Spleen (tissue), 11 donors: ENCODE data around the gene NRBF2. TPM values are rescaled to one million over a fixed set of nuclear protein-coding genes. Genes with fewer than 3 reads are reported as not detected.

ENCODE experiments used
- DNase-seq: peaks from one replicate; pipeline ENCODE4 v3.0.0-alpha.2; 2020
- H3K27ac ChIP-seq, 8 donors: fragments of 200-600 bp; sonication (generic) in 7 of 8; 1 replicate in 4 of 8; 2 replicates in 4 of 8; pipeline versions ENCODE4 v1.5.0 to v1.8.0; 2016 to 2021; ENCODE audit warnings: inconsistent platforms in 4 of 8, mild to moderate bottlenecking in 4 of 8, moderate library complexity in 1 of 8
- H3K27me3 ChIP-seq, 7 donors: fragments of 200-600 bp; sonication (generic) in 6 of 7; replicated peaks in 1 of 7; 1 replicate in 4 of 7; 2 replicates in 3 of 7; pipeline versions ENCODE4 v1.5.0 to v1.8.0; 2016 to 2021; ENCODE audit warnings: inconsistent platforms in 3 of 7, mild to moderate bottlenecking in 1 of 7
- H3K36me3 ChIP-seq, 6 donors: fragments of 200-600 bp; sonication (generic) in 5 of 6; 1 replicate in 4 of 6; 2 replicates in 2 of 6; pipeline versions ENCODE4 v1.5.0 to v1.8.0; 2016 to 2021; ENCODE audit warnings: inconsistent platforms in 2 of 6
- H3K4me1 ChIP-seq, 6 donors: fragments of 200-600 bp; sonication (generic) in 5 of 6; 1 replicate in 3 of 6; 2 replicates in 3 of 6; pipeline versions ENCODE4 v1.5.0 to v1.8.0; 2016 to 2021; ENCODE audit warnings: inconsistent platforms in 3 of 6
- H3K4me3 ChIP-seq, 8 donors: fragments of 200-600 bp; sonication (generic) in 7 of 8; 1 replicate in 4 of 8; 2 replicates in 4 of 8; pipeline versions ENCODE4 v1.5.0 to v1.8.0; 2016 to 2021; ENCODE audit warnings: inconsistent platforms in 4 of 8, mild to moderate bottlenecking in 4 of 8, moderate library complexity in 2 of 8
- H3K9me3 ChIP-seq, 8 donors: fragments of 200-600 bp; sonication (generic) in 7 of 8; 1 replicate in 4 of 8; 2 replicates in 4 of 8; pipeline versions ENCODE4 v1.5.0 to v1.8.0; 2016 to 2021; ENCODE audit warnings: inconsistent platforms in 4 of 8
- POLR2A ChIP-seq, 3 donors: fragments of 450-650 bp; IDR thresholded peaks; one replicate each; pipeline ENCODE4 v1.5.1; 2017; ENCODE audit warnings: antibody characterized with exemption in 3 of 3, mild to moderate bottlenecking in 1 of 3
- POLR2AphosphoS5 ChIP-seq, 3 donors: sonication (generic); formaldehyde crosslinking; IDR thresholded peaks; one replicate each; pipeline ENCODE4 v1.5.1; 2017; ENCODE audit warnings: antibody characterized with exemption in 3 of 3
- WGBS, 5 donors: extraction: QIAGEN DNeasy Blood & Tissue Kit in 3 of 5; methylation state at CpG; one replicate each; pipeline versions ENCODE4 v1.1.5 to v1.1.7; 2013 to 2018; 5-methylcytosine and 5-hydroxymethylcytosine counted together
- intact Hi-C: fragments of 100-400 bp; cut with DNase I; formaldehyde crosslinking; loops from one replicate; pipeline ENCODE4 v1.15.0; 2023; ENCODE audit warnings: low total_unique reads
- polyA plus RNA-seq, 3 donors: library from polyadenylated mRNA; stranded (reverse); fragments of 200-250 nt; gene quantifications; one replicate each; pipeline ENCODE4 v1.2.1, GENCODE V29; 2013
- total RNA-seq, 7 donors: library from RNA; depleted of rRNA in 3 of 7; stranded (reverse); fragments of >200 nt in 3 of 7; fragmentation: NEBNext Ultra II Directional in 4 of 7; extraction: Animal tissue kit (Norgen Biotek cat#: 25700) in 4 of 7; gene quantifications; one replicate each; pipeline versions ENCODE4 v1.1.0 to v1.2.1, GENCODE V29; 2016 to 2021
- TF ChIP-seq, protein P1 (sequence below), 11 experiments: fragments of 200-600 bp in 7 of 11; fragments of 450-650 bp in 4 of 11; sonication (generic) in 4 of 11; IDR thresholded peaks in 8 of 11; conservative IDR thresholded peaks in 3 of 11; 1 replicate in 7 of 11; 2 replicates in 4 of 11; pipeline versions ENCODE4 v1.4.0 to v1.8.0; 2016 to 2021; ENCODE audit warnings: antibody characterized with exemption in 11 of 11, inconsistent platforms in 4 of 11, mild to moderate bottlenecking in 1 of 11
- donor health status: healthy with polysubstance abuse.
- donor health status: DM: no; HTN: no; CAD: no; lungs with moderate emphysema.
- donor health status: DM: no; HTN: no; CAD: no.
- donor health status: Bipolar disorder and iron deficiency.
- donor health status: healthy.
- donor health status: DM: no; HTN: no; CAD: no.
- donor health status: DM: yes; HTN: yes; CAD: no.

NRBF2 gene
- total and polyA plus RNA-seq, 10 donors = 10.3 to 44.1 (median 31.7) TPM

DNA sequence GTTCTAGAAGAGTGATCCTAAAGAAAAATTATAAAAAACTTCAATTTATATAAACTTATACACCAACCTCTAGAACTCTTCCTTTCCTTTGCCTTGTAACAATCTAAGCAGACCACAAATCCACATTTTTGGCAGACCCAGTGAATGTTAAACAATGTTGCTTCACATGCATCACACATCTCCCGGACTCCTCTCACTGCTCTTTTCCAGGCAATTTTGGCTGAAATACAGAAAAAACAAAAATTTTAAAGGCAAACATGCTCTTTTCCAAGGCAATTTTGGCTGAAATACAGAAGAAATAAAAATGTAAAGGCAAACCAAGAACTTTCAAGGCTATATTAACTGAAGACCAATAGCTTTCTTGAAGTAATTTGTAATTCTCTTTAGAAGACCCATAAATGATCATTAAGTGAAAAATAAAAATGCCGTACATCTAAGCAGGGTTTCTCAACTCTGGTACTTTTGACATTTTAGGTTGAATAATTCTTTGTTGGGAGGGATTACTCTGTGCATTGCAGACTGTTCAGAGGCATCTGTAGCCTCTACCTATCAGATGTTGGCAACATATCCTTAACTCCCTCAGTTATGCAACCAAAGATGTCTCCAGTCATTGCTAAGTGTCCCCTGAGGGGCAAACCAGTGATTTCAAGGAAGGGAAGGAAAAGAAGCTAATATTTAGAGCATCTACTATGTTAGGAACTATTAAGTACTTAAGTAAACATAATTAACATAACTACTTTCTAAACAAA is 64.4 kb downstream of the NRBF2 start:
- Histone ChIP-seq H3K9me3 (no peaks in the 10 kb centered on the region), H3K4me1 (peaks cover 0 to 14% (median 0%) of the 10 kb centered on the region in 6 donors), H3K36me3 (peaks cover 2 to 100% (median 60%) of the 10 kb centered on the region in 6 donors), H3K4me3 (no peak overlapping the region), H3K27ac (no peak overlapping the region), H3K27me3 (no peaks in the 10 kb centered on the region)
- 81 to 93% (median 89%) methylated on average over 2 of the region's 2 CpGs for WGBS, 5 donors
- no peak for TF ChIP-seq POLR2AphosphoS5 (IDR thresholded peaks at IDR 0.05)
- TF ChIP-seq, protein P1, sequence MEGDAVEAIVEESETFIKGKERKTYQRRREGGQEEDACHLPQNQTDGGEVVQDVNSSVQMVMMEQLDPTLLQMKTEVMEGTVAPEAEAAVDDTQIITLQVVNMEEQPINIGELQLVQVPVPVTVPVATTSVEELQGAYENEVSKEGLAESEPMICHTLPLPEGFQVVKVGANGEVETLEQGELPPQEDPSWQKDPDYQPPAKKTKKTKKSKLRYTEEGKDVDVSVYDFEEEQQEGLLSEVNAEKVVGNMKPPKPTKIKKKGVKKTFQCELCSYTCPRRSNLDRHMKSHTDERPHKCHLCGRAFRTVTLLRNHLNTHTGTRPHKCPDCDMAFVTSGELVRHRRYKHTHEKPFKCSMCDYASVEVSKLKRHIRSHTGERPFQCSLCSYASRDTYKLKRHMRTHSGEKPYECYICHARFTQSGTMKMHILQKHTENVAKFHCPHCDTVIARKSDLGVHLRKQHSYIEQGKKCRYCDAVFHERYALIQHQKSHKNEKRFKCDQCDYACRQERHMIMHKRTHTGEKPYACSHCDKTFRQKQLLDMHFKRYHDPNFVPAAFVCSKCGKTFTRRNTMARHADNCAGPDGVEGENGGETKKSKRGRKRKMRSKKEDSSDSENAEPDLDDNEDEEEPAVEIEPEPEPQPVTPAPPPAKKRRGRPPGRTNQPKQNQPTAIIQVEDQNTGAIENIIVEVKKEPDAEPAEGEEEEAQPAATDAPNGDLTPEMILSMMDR (IDR thresholded peaks at IDR 0.05 in 8 of 11, conservative IDR thresholded peaks at IDR 0.05 in 3 of 11) = no peak
- no peak for TF ChIP-seq POLR2A (IDR thresholded peaks at IDR 0.05)
- intact Hi-C loops = no loop called here
- no peak for DNase-seq

DNA sequence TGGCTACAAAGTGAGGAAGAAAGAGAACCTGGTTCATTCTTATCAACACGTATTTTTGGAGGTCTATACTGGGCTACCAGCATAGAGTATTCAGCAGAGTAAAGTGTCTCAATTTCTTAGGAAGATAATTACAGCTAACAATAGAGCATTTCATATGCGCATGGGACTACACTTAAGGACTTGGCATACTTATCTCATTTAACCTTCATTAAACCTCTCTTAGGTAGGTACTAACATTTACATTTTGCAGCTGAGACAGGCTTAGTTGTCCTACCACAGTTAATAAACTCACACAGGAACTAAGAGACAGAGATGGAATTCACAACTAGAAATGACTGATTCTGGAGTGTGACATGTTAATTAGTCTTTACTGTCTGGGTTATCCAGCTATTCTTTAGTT is 66.6 kb downstream of the NRBF2 start:
- intact Hi-C loops = no loop called here
- Histone ChIP-seq H3K27me3 (no peaks in the 10 kb centered on the region), H3K27ac (no peak overlapping the region), H3K4me1 (peaks cover 0 to 31% (median 9%) of the 10 kb centered on the region in 6 donors), H3K4me3 (no peak overlapping the region), H3K9me3 (no peaks in the 10 kb centered on the region), H3K36me3 (peaks cover 0 to 97% (median 42%) of the 10 kb centered on the region in 6 donors)
- 88 to 97% (median 96%) methylated on average over 2 of the region's 2 CpGs for WGBS, 5 donors
- DNase-seq = no peak
- TF ChIP-seq POLR2A (IDR thresholded peaks at IDR 0.05) (no peak), POLR2AphosphoS5 (IDR thresholded peaks at IDR 0.05) (no peak)
- TF ChIP-seq, protein P1 (IDR thresholded peaks at IDR 0.05 in 8 of 11, conservative IDR thresholded peaks at IDR 0.05 in 3 of 11) = no peak

DNA sequence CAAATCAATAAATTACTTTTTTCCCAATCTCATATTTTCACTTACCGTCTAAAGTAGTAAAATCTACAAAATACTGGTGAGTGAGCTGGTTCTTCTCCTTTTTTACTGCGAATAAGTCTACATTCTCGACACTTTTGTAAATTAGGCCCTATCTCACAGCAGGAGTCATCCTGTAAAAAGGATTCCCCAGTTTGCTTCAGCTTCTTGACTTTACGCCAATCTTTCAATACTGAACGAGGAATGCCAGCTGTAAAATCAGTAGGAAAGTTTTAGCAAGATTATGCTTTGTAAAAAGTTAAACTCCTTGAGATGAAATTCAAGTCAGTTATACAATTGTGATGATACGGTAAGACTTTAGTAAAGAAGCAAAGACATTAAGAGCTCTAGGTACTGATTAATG is 67.3 kb downstream of the NRBF2 start:
- Histone ChIP-seq H3K27me3 (no peaks in the 10 kb centered on the region), H3K9me3 (no peaks in the 10 kb centered on the region), H3K4me3 (no peak overlapping the region), H3K36me3 (peaks cover 0 to 97% (median 36%) of the 10 kb centered on the region in 6 donors), H3K27ac (no peak overlapping the region), H3K4me1 (peaks cover 3 to 38% (median 16%) of the 10 kb centered on the region in 6 donors)
- TF ChIP-seq POLR2A (IDR thresholded peaks at IDR 0.05) (no peak), POLR2AphosphoS5 (IDR thresholded peaks at IDR 0.05) (no peak)
- TF ChIP-seq, protein P1 (IDR thresholded peaks at IDR 0.05 in 8 of 11, conservative IDR thresholded peaks at IDR 0.05 in 3 of 11) = no peak
- DNase-seq = no peak
- WGBS, 5 donors = 70 to 78% (median 73%) methylated on average over 6 of the region's 6 CpGs
- intact Hi-C loops = no loop called here

DNA sequence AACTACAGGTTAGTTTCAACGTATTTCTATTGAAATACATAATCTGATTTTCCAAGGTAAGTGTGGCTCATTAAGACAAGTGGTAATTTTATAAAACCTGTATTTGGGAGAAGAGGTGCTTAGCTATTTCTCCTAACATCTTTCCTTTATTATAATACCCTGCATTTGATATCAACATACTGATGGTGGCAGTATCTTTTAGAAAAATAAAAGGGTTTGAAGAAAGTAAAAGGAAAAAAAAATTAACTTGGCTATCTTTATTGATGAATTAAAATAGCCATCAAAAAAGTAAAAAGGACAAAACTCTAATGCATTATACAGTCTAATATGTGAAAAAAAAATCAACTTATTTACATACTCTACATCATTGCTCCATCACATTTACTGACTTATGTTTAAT is 68.0 kb downstream of the NRBF2 start:
- no peak overlapping the region for H3K27ac ChIP-seq
- 0% methylated on average over 1 of the region's 1 CpG for WGBS, 5 donors
- peaks cover 10 to 45% (median 23%) of the 10 kb centered on the region in 6 donors for H3K4me1 ChIP-seq
- H3K9me3 ChIP-seq = no peaks in the 10 kb centered on the region
- DNase-seq = no peak
- intact Hi-C loops = no loop called here
- H3K4me3 ChIP-seq = no peak overlapping the region
- peaks cover 0 to 97% (median 29%) of the 10 kb centered on the region in 6 donors for H3K36me3 ChIP-seq
- TF ChIP-seq, protein P1 (IDR thresholded peaks at IDR 0.05 in 8 of 11, conservative IDR thresholded peaks at IDR 0.05 in 3 of 11) = no peak
- TF ChIP-seq POLR2AphosphoS5 (IDR thresholded peaks at IDR 0.05) = no peak
- no peak for TF ChIP-seq POLR2A (IDR thresholded peaks at IDR 0.05)
- H3K27me3 ChIP-seq = no peaks in the 10 kb centered on the region
